Effector memory CD4-positive, alpha-beta T cell (primary cell): ENCODE results near the gene DLGAP4.

ENCODE experiments used
- DNase-seq, 3 donors: peaks; one replicate each; pipeline ENCODE4 v3.0.0-alpha.2; 2020
- H3K27ac ChIP-seq: 2 replicates; pipeline ENCODE4 v1.7.0; 2013; ENCODE audit warnings: mild to moderate bottlenecking, low read length, moderate library complexity; ENCODE audit not compliant: insufficient read depth, poor library complexity, severe bottlenecking
- H3K27me3 ChIP-seq: replicated peaks from 2 replicates; pipeline ENCODE4 v1.7.0; 2013; ENCODE audit warnings: mild to moderate bottlenecking, low read length; ENCODE audit not compliant: insufficient read depth, control insufficient read depth, poor library complexity, severe bottlenecking
- H3K36me3 ChIP-seq: 2 replicates; pipeline ENCODE4 v1.7.0; 2013; ENCODE audit warnings: mild to moderate bottlenecking, low read length, moderate library complexity; ENCODE audit not compliant: control insufficient read depth, insufficient read depth
- H3K4me1 ChIP-seq: 2 replicates; pipeline ENCODE4 v1.7.0; 2013; ENCODE audit warnings: low read length, mild to moderate bottlenecking; ENCODE audit not compliant: control insufficient read depth, insufficient read depth, poor library complexity, severe bottlenecking
- H3K4me3 ChIP-seq: 2 replicates; pipeline ENCODE4 v1.7.0; 2013; ENCODE audit warnings: low read length, low read depth, mild to moderate bottlenecking; ENCODE audit not compliant: insufficient read depth, poor library complexity, severe bottlenecking
- H3K9me3 ChIP-seq: 2 replicates; pipeline ENCODE4 v1.7.0; 2013; ENCODE audit warnings: mild to moderate bottlenecking, low read length, moderate library complexity; ENCODE audit not compliant: control insufficient read depth

The DLGAP4 gene

DNA sequence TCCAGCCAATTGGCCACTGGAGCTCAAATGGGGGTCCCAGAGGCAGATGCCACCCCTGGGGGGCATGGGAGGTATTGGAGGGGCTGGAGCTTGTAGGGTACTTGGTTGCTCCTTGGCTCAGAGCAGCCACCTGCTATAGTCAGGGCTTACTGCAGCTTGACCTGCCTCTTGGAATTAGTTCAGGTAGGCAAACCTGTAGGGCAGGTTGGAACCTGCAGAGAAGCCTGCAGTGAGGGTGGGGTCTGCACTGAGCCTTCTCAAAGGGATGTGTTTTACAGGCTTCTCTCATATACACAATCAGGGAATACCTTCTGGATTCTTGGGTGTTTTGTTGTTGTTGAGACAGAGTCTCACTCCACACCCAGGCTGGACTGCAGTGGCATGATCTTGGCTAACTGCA is 141.0 kb downstream of the DLGAP4 start:
- no peaks in the 10 kb centered on the region for H3K4me1 ChIP-seq
- no peak for DNase-seq

DNA sequence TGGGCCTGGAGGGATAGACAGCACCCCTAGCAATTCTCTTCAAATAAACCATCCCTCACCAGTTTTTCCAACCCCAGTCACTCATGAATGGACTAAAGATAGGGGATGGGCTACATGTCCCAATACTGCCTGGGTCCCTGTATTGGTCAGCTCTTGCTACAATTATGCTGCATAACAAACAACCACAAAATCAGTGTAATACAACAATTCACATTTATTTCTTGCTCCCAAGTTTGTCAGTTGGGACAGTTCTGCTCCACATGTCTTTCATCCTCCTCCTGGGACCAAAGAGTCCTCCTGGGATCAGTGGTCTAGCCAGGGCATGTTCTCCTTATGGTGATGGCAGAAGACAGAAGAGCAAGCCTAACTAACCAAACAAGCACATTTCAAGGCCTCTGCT is 143.5 kb downstream of the DLGAP4 start:
- Histone ChIP-seq H3K36me3 (no peaks in the 10 kb centered on the region), H3K27ac (no peak overlapping the region), H3K4me3 (no peak overlapping the region), H3K27me3 (no peaks in the 10 kb centered on the region), H3K4me1 (no peaks in the 10 kb centered on the region), H3K9me3 (no peaks in the 10 kb centered on the region)
- no peak for DNase-seq

More for the DNA sequence above, 141.0 kb downstream of the DLGAP4 start:
- Histone ChIP-seq H3K9me3 (no peaks in the 10 kb centered on the region), H3K27me3 (no peaks in the 10 kb centered on the region), H3K36me3 (no peaks in the 10 kb centered on the region), H3K27ac (no peak overlapping the region), H3K4me3 (no peak overlapping the region)

DNA sequence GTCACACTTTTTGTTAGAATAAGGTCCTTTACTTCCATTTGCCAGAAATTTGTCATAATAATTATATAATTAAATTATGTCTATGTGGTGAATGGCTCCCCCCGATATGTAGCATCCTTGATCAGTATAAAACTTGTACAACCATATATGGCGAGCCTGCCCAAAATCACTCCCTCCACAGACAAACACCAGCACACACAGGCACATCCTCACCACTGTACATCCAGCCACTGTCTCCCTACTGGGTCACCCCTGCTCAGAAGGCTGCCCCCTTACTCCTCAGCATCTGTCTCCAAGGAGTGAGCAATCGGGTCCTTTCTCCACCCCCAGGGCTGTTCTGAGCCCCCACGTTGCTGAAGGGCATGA is 148.2 kb downstream of the DLGAP4 start:
- H3K4me1 ChIP-seq: no peaks in the 10 kb centered on the region
- H3K9me3 ChIP-seq: no peaks in the 10 kb centered on the region
- no peaks in the 10 kb centered on the region for H3K36me3 ChIP-seq
- H3K27me3 ChIP-seq: no peaks in the 10 kb centered on the region
- H3K4me3 ChIP-seq: no peak overlapping the region
- DNase-seq: no peak
- H3K27ac ChIP-seq: no peak overlapping the region

GRCh38 chr20:36454698-36455427 is 148.7 kb downstream of the DLGAP4 start:
- H3K36me3 ChIP-seq: no peaks in the 10 kb centered on the region

DNA sequence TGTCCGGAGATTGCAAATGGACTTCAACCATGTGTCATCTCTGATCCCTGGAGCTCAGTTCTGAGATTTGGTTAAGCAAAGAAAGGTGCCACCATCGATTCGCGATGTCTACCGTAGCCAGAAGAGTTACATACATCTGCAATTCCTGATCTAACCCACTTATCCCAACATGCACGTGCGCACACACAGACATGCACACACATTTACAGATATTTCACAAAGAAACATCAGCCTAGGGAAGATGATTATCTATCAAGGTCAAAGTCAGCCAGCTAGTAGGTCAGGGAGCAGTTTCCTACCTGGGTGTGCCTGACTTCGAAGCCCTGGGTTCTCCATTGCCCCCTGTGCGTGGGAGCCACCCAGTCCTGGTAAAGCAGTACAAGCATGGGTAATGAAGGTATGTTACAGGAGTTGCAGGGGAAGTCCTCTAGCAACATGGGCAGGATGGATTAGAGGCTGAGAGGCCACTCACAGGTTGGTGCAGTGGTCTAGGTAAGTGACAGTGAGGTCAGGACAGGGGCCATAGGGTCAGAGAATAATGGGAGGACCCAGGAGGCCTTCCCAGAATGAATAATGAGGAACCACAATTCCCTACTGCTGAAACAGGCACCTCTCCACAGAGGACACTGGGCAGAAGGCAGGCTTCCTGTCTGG is 150.0 kb downstream of the DLGAP4 start:
- no peaks in the 10 kb centered on the region for H3K27me3 ChIP-seq
- DNase-seq: no peak

More at GRCh38 chr20:36454698-36455427, 148.7 kb downstream of the DLGAP4 start:
- H3K4me1 ChIP-seq: no peaks in the 10 kb centered on the region
- no peaks in the 10 kb centered on the region for H3K27me3 ChIP-seq
- H3K9me3 ChIP-seq: no peaks in the 10 kb centered on the region
- no peak overlapping the region for H3K4me3 ChIP-seq
- DNase-seq: no peak
- no peak overlapping the region for H3K27ac ChIP-seq

GRCh38 chr20:36460648-36461599 is 154.8 kb downstream of the DLGAP4 start:
- Histone ChIP-seq H3K27me3 (no peaks in the 10 kb centered on the region), H3K4me1 (peaks cover 35% of the 10 kb centered on the region), H3K9me3 (no peaks in the 10 kb centered on the region), H3K27ac (peak overlapping the region; percentile 80), H3K36me3 (no peaks in the 10 kb centered on the region), H3K4me3 (peak overlapping the region; percentile 28)
- DNase-seq: peak; percentile 85 to 89 (median 89)

More for the DNA sequence above, 150.0 kb downstream of the DLGAP4 start:
- no peaks in the 10 kb centered on the region for H3K9me3 ChIP-seq
- no peaks in the 10 kb centered on the region for H3K4me1 ChIP-seq
- H3K27ac ChIP-seq: no peak overlapping the region
- no peak overlapping the region for H3K4me3 ChIP-seq
- no peaks in the 10 kb centered on the region for H3K36me3 ChIP-seq

DNA sequence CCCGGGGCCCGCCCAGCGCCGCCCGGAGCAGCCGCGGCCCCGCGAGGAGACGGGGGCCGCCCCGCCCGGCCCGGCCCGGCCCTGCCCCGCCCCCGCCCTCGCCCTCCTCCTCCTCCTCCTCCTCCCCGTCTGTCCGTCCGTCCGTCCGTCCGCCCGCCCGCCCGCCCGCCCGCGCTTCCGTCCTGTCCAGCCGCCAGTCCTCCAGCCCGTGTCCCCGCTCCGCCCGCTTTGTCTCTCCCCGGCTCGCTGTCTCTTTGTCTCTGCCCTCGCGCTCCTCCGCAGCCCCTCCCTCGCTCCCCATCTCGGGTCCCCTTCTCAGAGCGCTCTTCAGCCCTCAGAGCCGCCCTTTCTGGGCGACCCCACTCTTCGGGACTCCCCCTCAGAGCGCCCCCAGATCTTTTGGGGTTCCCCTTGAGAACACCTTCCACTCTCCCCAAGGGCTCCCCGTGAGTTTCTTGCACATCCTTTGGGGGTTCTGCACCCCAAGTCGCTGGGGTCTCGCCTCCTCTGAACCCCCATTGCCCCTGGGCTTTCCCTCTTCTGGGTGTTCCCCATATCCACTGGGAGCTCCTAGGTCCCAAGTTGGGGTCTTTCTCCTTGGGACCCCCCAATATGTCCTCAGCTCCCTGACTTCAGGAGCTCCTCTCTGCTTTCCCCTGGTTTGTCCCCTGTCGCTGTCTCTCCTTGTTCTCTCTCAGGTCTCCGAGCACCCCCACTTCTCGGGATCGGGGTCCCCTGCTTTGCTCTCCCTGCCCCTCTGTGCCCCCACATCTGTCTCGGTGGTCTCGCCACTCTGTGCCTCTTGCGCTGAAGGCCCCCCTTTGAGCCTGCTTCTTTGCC is 155.7 kb downstream of the DLGAP4 start:
- H3K4me3 ChIP-seq: peak overlapping the region; percentile 63
- H3K27ac ChIP-seq: peak overlapping the region; percentile 80
- peaks cover 44% of the 10 kb centered on the region for H3K4me1 ChIP-seq
- no peaks in the 10 kb centered on the region for H3K27me3 ChIP-seq
- H3K36me3 ChIP-seq: no peaks in the 10 kb centered on the region
- no peaks in the 10 kb centered on the region for H3K9me3 ChIP-seq
- DNase-seq: peak; percentile 13 to 26 (median 15)

DNA sequence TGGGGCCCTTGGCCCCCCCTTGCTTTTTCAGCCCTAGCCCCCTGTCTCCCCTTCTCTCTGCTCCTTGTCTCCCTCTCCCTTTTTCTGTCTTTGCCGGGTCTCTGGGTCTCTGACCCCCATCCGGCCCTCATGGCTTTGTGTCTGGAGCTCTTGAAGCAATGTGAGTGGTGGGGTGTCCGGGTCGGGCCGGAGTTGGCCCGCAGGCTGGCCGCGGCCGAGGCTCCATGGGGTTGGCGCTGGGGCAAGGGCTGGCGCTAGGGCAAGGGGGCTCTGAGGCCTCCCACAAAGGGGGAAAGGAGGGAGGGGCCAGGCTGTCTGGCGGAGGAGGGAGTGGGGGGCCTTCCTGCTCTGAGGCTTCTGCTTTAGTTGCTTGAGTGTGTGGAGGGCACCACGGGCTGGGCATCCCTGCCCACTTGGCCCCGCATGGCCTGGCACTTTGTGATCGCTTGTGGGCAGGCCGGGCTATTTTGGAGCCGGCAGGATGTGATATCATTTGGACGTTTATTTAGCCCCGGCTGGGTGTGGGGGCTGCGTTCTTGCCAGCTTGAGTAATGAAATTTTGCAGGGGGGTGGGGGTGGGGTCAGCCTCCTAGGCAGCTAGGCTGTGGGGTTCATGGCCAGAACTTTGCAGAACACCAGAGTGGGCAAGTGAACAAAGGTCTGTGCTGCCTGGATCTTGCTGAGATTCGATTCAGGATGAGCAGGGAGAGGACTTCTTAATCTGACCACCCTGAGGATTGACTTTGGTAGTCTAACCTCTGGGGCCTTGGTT is 156.5 kb downstream of the DLGAP4 start:
- Histone ChIP-seq H3K4me1 (peaks cover 52% of the 10 kb centered on the region), H3K27ac (peak overlapping the region; percentile 80), H3K4me3 (peak overlapping the region; percentile 63), H3K27me3 (no peaks in the 10 kb centered on the region), H3K9me3 (no peaks in the 10 kb centered on the region), H3K36me3 (no peaks in the 10 kb centered on the region)
- DNase-seq: no peak
